Kidney epithelial cell (primary cell): ENCODE results near the gene PEAK3. TPM values are rescaled to one million over a fixed set of nuclear protein-coding genes. Genes with fewer than 3 reads are reported as not detected.

Source experiments
- DNase-seq: peaks from one replicate; pipeline ENCODE4 v3.0.0-alpha.2; 2010; ENCODE audit warnings: low read depth
- H3K27me3 ChIP-seq: 2 replicates; pipeline ENCODE4 v1.6.0; 2011; ENCODE audit warnings: low read length; ENCODE audit not compliant: control insufficient read depth, insufficient read depth
- H3K36me3 ChIP-seq: 2 replicates; pipeline ENCODE4 v1.5.1; 2011; ENCODE audit warnings: low read length; ENCODE audit not compliant: control insufficient read depth, insufficient read depth
- H3K4me3 ChIP-seq: 2 replicates; pipeline ENCODE4 v1.5.1; 2011; ENCODE audit warnings: low read depth, mild to moderate bottlenecking, control low read depth, low read length
- total RNA-seq: library from RNA; depleted of rRNA; stranded (reverse); fragments of >200 nt; gene quantifications from 2 replicates; pipeline ENCODE4 v1.2.3, GENCODE V29; 2015
- TF ChIP-seq, protein P1 (sequence below): IDR thresholded peaks from 2 replicates; pipeline ENCODE4 v1.5.1; 2011; ENCODE audit warnings: mild to moderate bottlenecking, moderate library complexity, low read length, control low read depth, inconsistent platforms; ENCODE audit not compliant: insufficient read depth, poor library complexity, severe bottlenecking

PEAK3 gene
- total RNA-seq, 1 donor from 2014 or later = not detected

DNA sequence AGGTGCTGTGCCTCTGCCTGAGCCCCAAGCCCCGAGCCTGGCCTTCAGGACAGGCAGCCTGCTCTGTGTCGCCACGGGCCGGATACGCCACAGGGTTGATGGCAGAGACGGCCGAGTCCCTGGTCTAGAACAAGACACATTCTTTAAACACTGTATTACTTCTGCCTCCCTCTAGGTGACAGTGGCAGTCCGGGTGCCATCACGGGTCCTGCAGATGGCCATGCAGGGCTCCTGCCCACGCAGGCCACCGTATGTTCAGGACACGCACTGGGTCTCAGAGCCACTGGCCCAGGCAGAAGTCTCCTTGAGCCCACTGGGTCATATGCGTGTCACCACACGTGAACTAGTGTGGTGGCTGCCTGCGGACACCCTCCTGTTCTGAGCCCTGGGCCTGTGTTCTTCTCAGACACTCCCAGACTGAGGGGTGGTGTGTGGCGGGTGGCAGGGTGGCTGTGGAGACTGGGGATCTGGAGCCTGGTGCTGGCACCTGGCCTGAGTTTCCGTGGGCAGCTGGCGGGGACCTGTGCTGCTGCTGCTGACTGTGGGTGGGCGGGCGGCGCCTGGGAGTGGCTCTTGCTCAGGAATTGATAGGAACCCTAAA, 50.3 kb downstream of the PEAK3 start:
- DNase-seq = no peak
- TF ChIP-seq, protein P1, sequence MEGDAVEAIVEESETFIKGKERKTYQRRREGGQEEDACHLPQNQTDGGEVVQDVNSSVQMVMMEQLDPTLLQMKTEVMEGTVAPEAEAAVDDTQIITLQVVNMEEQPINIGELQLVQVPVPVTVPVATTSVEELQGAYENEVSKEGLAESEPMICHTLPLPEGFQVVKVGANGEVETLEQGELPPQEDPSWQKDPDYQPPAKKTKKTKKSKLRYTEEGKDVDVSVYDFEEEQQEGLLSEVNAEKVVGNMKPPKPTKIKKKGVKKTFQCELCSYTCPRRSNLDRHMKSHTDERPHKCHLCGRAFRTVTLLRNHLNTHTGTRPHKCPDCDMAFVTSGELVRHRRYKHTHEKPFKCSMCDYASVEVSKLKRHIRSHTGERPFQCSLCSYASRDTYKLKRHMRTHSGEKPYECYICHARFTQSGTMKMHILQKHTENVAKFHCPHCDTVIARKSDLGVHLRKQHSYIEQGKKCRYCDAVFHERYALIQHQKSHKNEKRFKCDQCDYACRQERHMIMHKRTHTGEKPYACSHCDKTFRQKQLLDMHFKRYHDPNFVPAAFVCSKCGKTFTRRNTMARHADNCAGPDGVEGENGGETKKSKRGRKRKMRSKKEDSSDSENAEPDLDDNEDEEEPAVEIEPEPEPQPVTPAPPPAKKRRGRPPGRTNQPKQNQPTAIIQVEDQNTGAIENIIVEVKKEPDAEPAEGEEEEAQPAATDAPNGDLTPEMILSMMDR = no peak

DNA sequence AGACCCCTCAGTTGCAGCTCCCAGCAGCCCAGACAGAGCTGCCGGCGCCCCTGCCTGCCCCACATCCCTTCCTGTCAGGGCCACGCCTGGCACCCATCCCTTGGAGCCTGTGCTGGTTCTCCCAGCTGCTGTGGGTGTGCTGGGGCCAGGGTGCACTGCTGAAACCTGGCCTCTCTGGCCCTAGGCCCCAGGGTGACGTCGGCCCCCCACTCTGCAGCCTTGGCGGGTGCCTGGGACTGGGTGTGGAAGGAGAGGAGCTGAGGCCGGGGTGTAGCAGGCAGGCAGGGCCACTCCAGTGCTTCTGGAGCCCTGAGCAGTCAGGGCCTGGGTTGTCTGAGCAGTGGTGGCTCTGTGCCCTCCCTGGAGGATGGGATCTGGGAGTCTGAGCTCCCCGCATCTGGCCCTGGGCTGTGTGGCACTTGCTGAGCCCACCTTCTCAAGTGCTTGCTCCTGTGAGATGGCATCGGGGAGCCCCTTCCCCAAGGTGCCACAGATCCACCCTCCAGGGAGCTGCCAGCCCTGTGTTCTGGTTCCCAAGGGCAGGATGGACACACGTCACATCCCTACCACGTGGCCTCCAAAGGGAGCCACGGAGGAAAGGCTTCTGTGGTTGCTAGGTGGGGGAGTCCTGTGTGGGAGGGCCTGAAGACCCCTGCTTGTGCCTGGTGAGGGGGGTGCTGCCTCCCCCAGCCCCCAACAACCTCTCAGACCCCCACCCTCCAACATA, 51.0 kb downstream of the PEAK3 start:
- Histone ChIP-seq H3K27me3 (no peaks in the 10 kb centered on the region), H3K36me3 (peaks cover 1% of the 10 kb centered on the region), H3K4me3 (no peak overlapping the region)
- TF ChIP-seq, protein P1 = no peak
- no peak for DNase-seq

More for the DNA sequence above, 50.3 kb downstream of the PEAK3 start:
- Histone ChIP-seq H3K36me3 (peaks cover 1% of the 10 kb centered on the region), H3K27me3 (no peaks in the 10 kb centered on the region), H3K4me3 (no peak overlapping the region)

DNA sequence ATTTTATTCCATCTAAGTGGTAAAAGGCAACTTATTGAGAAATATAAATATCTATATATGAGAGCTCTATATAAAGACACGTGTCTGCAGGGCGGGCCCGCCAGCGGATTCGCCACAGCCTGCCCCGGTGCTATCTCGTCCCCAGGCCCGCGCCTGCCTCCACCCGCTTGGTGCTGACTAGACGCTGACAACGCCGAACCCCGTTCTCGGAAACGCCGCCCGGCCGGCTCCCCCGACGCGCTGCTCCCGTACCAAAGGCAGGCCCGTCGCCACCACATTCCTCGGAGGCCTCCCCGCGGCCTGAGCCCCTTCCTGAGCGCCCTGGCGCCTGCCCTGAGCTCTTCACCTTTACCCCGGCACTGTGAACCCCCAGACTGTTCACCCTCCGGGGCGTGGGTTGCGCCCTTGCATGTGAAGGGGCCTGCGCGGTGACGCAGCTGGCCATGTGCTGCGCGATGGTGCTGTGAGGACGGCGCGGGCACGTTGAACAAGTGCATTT, 51.9 kb downstream of the PEAK3 start:
- Histone ChIP-seq H3K4me3 (no peak overlapping the region), H3K36me3 (peaks cover 1% of the 10 kb centered on the region), H3K27me3 (no peaks in the 10 kb centered on the region)
- no peak for DNase-seq
- TF ChIP-seq, protein P1 = no peak

DNA sequence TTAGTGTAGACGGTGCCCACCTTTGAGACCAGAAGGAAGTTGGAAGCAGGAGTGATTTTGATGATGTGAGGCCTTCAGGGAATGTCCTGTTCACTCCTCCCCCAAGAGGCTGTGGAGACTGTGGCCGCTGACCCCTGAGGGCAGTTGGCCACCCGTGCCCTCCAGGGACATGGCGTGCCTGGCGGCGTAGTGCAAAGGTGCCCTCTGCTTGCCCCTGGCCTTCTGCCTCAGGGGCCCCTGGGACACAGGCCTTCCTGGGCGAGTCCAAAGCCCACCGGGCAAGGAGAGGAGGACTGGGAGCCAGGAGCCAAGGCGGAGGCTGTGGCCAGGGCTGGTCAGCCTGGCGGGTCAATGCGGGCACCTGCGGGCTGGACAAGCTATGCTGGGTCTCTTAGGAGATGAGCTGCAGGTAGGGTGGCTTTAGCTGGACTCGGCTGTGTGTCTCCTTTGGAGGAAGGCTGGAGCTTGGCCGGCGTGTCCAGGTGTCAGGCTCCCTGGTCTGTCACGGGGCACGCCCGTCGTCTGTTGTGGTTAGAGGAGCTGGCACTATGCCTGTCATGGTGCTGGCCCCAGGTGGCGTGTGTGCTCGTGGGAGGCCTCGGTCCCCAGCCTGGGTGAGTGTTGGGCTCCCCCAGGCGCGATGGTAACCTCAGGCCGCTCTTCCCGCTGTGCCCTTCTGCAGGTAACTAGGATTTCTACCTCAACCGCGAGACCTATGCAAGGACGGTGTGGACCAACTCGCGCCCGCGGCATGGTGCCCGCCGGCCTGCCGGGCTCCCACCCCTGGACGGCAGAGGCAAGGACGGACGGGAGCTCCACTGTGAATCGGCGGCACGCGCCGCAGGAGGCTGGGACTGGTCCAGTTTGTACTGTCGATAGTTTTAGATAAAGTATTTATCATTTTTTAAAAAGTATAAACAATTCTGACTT, 52.6 kb downstream of the PEAK3 start:
- Histone ChIP-seq H3K4me3 (no peak overlapping the region), H3K27me3 (no peaks in the 10 kb centered on the region), H3K36me3 (peaks cover 1% of the 10 kb centered on the region)
- TF ChIP-seq, protein P1 = no peak
- DNase-seq = no peak

DNA sequence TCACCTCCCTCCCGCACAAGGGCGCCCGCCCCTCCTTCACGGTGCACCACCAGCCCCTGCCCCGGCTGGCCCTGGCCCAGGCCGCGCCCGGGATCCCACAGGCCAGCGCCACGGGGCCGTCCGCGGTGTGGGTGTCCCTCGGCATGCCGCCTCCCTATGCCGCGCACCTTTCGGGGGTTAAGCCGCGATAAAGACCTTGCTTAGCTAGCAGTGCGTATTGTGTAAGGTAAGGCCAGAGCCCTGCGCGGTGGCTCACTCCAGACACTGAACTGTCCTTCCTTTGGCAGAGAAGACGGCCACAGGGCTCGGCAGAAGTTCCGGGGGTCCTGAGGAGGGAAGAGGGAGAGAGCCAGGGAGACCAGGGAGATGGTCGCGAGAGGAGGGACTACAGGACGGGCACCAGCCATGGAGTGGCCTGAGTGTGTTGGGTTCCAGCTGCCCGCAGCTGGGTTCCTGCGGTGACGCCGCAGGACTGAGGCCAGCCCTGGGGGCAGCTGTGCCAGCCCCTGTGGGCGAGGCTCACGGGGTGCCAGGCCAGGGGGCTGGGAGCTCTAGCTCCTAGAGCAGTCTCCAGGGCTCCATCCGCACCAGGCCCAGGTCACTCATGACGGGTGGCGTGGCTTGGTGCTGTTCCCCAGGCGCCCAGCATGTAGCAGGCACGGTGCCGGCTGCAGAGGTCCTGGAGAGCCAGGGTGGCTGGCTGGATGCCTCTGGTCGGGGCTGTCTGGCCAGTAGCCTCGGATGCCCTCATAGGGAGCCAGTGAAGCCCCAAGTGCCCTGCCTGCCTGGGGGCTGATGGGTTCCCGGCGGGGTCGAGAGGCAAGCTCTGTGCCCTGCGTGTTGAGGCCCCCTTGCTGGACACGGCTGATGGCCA, 53.6 kb downstream of the PEAK3 start:
- no peak for DNase-seq

More for the DNA sequence above, 53.6 kb downstream of the PEAK3 start:
- no peak overlapping the region for H3K4me3 ChIP-seq
- peaks cover 1% of the 10 kb centered on the region for H3K36me3 ChIP-seq
- no peaks in the 10 kb centered on the region for H3K27me3 ChIP-seq
- TF ChIP-seq, protein P1 = no peak
